GM23338 (cell line): ENCODE results near the gene GJB5. TPM values are rescaled to one million over a fixed set of nuclear protein-coding genes. Genes with fewer than 3 reads are reported as not detected.

Source experiments
- ATAC-seq: fragments of 200-7000 bp; cut with Tn5 transposase; 3 replicates; pipeline ENCODE4 v1.9.1; 2020
- DNase-seq: peaks from one replicate; pipeline ENCODE4 v3.0.0-alpha.2; 2015; ENCODE audit warnings: low spot score
- H2AFZ ChIP-seq: fragments of 200-600 bp; sonication (generic); 2 replicates; pipeline ENCODE4 v1.8.0; 2016; ENCODE audit warnings: antibody characterized with exemption, mild to moderate bottlenecking, moderate library complexity
- H3F3A ChIP-seq: fragments of 200-600 bp; sonication (generic); replicated peaks from 2 replicates; pipeline ENCODE4 v1.8.0; 2017; ENCODE audit warnings: antibody characterized with exemption, mixed run types, low read depth
- H3K27ac ChIP-seq: fragments of 200-600 bp; sonication (generic); 2 replicates; pipeline ENCODE4 v1.6.1; 2016; ENCODE audit warnings: low read depth
- H3K27me3 ChIP-seq: fragments of 200-600 bp; sonication (generic); 2 replicates; pipeline ENCODE4 v1.8.0; 2016; ENCODE audit warnings: mild to moderate bottlenecking, mixed run types, moderate library complexity; ENCODE audit not compliant: insufficient read depth
- H3K36me3 ChIP-seq: fragments of 200-600 bp; sonication (generic); 2 replicates; pipeline ENCODE4 v1.8.0; 2016; ENCODE audit warnings: mild to moderate bottlenecking; ENCODE audit not compliant: insufficient read depth
- H3K4me1 ChIP-seq: fragments of 200-600 bp; sonication (generic); 2 replicates; pipeline ENCODE4 v1.8.0; 2016; ENCODE audit warnings: mild to moderate bottlenecking, moderate library complexity; ENCODE audit not compliant: insufficient read depth
- H3K4me2 ChIP-seq: fragments of 200-600 bp; sonication (generic); 2 replicates; pipeline ENCODE4 v1.7.1; 2017; ENCODE audit warnings: mixed run types
- H3K4me3 ChIP-seq: fragments of 200-600 bp; sonication (generic); 2 replicates; pipeline ENCODE4 v1.6.1; 2016; ENCODE audit warnings: mixed run types
- H3K79me2 ChIP-seq: fragments of 200-600 bp; sonication (generic); replicated peaks from 2 replicates; pipeline ENCODE4 v1.8.0; 2017; ENCODE audit warnings: mild to moderate bottlenecking; ENCODE audit not compliant: insufficient read depth
- H3K9me2 ChIP-seq: fragments of 200-600 bp; sonication (generic); 2 replicates; pipeline ENCODE4 v1.8.0; 2017; ENCODE audit not compliant: insufficient read depth
- H4K20me1 ChIP-seq: fragments of 200-600 bp; sonication (generic); replicated peaks from 2 replicates; pipeline ENCODE4 v1.8.0; 2017; ENCODE audit warnings: mild to moderate bottlenecking; ENCODE audit not compliant: insufficient read depth
- H3K27ac Mint-ChIP-seq: 2 replicates; pipeline ENCODE4 v1.8.0; 2020; ENCODE audit warnings: inconsistent platforms, mild to moderate bottlenecking, moderate library complexity, mixed read lengths
- H3K27me3 Mint-ChIP-seq: 3 replicates; pipeline ENCODE4 v1.8.0; 2022; ENCODE audit warnings: low read depth, mild to moderate bottlenecking, moderate library complexity, mixed read lengths, inconsistent platforms; ENCODE audit not compliant: insufficient read depth, poor library complexity
- H3K36me3 Mint-ChIP-seq: 3 replicates; pipeline ENCODE4 v1.8.0; 2021; ENCODE audit warnings: low read depth, mild to moderate bottlenecking, inconsistent platforms, moderate library complexity, mixed read lengths
- H3K4me1 Mint-ChIP-seq: 3 replicates; pipeline ENCODE4 v1.8.0; 2020; ENCODE audit warnings: mild to moderate bottlenecking, inconsistent platforms, mixed read lengths
- H3K4me3 Mint-ChIP-seq: 3 replicates; pipeline ENCODE4 v1.8.0; 2021; ENCODE audit warnings: moderate library complexity, mild to moderate bottlenecking, inconsistent platforms, mixed read lengths
- H3K9me3 Mint-ChIP-seq: 3 replicates; pipeline ENCODE4 v1.8.0; 2020; ENCODE audit warnings: moderate library complexity, mild to moderate bottlenecking, inconsistent platforms, mixed read lengths
- ETS1 ChIP-seq: IDR thresholded peaks from 2 replicates; pipeline ENCODE4 v1.6.1; 2016; ENCODE audit warnings: antibody characterized with exemption
- EZH2 ChIP-seq: fragments of 200-600 bp; sonication (generic); IDR thresholded peaks from one replicate; pipeline ENCODE4 v1.8.0; 2017; ENCODE audit warnings: antibody characterized with exemption, mild to moderate bottlenecking, low read depth; ENCODE audit not compliant: unreplicated experiment
- EZH2phosphoT487 ChIP-seq: fragments of 200-600 bp; sonication (generic); IDR thresholded peaks from one replicate; pipeline ENCODE4 v1.8.1; 2018; ENCODE audit warnings: antibody characterized with exemption; ENCODE audit not compliant: unreplicated experiment
- JUNB ChIP-seq: IDR thresholded peaks from one replicate; pipeline ENCODE4 v1.6.1; 2016; ENCODE audit warnings: antibody characterized with exemption; ENCODE audit not compliant: unreplicated experiment
- NANOG ChIP-seq: IDR thresholded peaks from 2 replicates; pipeline ENCODE4 v1.6.1; 2016; ENCODE audit warnings: antibody characterized with exemption, borderline replicate concordance
- STAT1 ChIP-seq: IDR thresholded peaks from one replicate; pipeline ENCODE4 v1.6.1; 2016; ENCODE audit warnings: antibody characterized with exemption; ENCODE audit not compliant: unreplicated experiment
- ZNF331 ChIP-seq: fragments of 250-450 bp; sonication (Bioruptor Pico); IDR thresholded peaks from 2 replicates; pipeline ENCODE4 v1.5.0; 2020; ENCODE audit warnings: low read depth, mild to moderate bottlenecking, moderate library complexity
- ZNF462 ChIP-seq: fragments of 250-450 bp; sonication (Bioruptor Pico); IDR thresholded peaks from 2 replicates; pipeline ENCODE4 v1.5.0; 2020; ENCODE audit warnings: mild to moderate bottlenecking, moderate library complexity
- polyA plus RNA-seq: library from polyadenylated mRNA; unstranded; fragments of >200 nt; fragmentation: Nextera tagmentation; extraction: Ambion mirVana; gene quantifications from 2 replicates; pipeline ENCODE4 v1.2.1, GENCODE V29; 2016
- total RNA-seq: library from RNA; depleted of rRNA; stranded (reverse); fragments of >200 nt; shearing (Covaris generic); gene quantifications from 2 replicates; pipeline ENCODE4 v1.2.3, GENCODE V29; 2014

The GJB5 gene
- total and polyA plus RNA-seq, 2 experiments from 2014 or later = 1.4 TPM; not detected in 1

- ATAC-seq (no peak), DNase-seq (no peak)
- Histone ChIP-seq H3K79me2 (no peaks in the 10 kb centered on the region), H3F3A (no peaks in the 10 kb centered on the region), H3K4me1 (peaks cover 4% of the 10 kb centered on the region), H3K4me3 (no peak overlapping the region), H4K20me1 (no peaks in the 10 kb centered on the region), H3K27ac (no peak overlapping the region), H3K27me3 (peaks cover 35% of the 10 kb centered on the region), H3K36me3 (no peaks in the 10 kb centered on the region), H3K4me2 (no peak overlapping the region), H3K9me2 (no peaks in the 10 kb centered on the region), H2AFZ (no peak overlapping the region)
- H3K9me3 Mint-ChIP-seq = no peaks in the 10 kb centered on the region
- TF ChIP-seq EZH2 (no peak), NANOG (no peak), STAT1 (no peak), EZH2phosphoT487 (no peak), JUNB (no peak), ZNF331 (CRISPR knock-in tag) (no peak), ETS1 (no peak)
- no peaks in the 10 kb centered on the region for H3K36me3 Mint-ChIP-seq
- peaks cover 20% of the 10 kb centered on the region for H3K27me3 Mint-ChIP-seq
- no peak overlapping the region for H3K4me3 Mint-ChIP-seq
- no peak overlapping the region for H3K27ac Mint-ChIP-seq
- H3K4me1 Mint-ChIP-seq = peaks cover 7% of the 10 kb centered on the region
Measured at GRCh38 chr1:34777519-34778321, 22.9 kb downstream of the GJB5 start.

- Mint-ChIP-seq H3K27me3 (peaks cover 23% of the 10 kb centered on the region), H3K9me3 (no peaks in the 10 kb centered on the region), H3K27ac (no peak overlapping the region), H3K36me3 (no peaks in the 10 kb centered on the region), H3K4me1 (peaks cover 7% of the 10 kb centered on the region), H3K4me3 (no peak overlapping the region)
- H3K9me2 ChIP-seq = no peaks in the 10 kb centered on the region
- ATAC-seq (no peak), DNase-seq (no peak)
- H3K27me3 ChIP-seq = peaks cover 37% of the 10 kb centered on the region
- H3K4me1 ChIP-seq = peaks cover 4% of the 10 kb centered on the region
- no peak overlapping the region for H3K27ac ChIP-seq
- no peaks in the 10 kb centered on the region for H4K20me1 ChIP-seq
- H3K4me3 ChIP-seq = no peak overlapping the region
- H3K4me2 ChIP-seq = no peak overlapping the region
- H3F3A ChIP-seq = no peaks in the 10 kb centered on the region
- no peak for TF ChIP-seq ZNF331 (CRISPR knock-in tag)
- H2AFZ ChIP-seq = no peak overlapping the region
- no peaks in the 10 kb centered on the region for H3K36me3 ChIP-seq
- no peaks in the 10 kb centered on the region for H3K79me2 ChIP-seq
Measured at GRCh38 chr1:34778381-34778780, 23.5 kb downstream of the GJB5 start.

GRCh38 chr1:34779005-34779404 lies 24.2 kb downstream of the GJB5 start:
- H3K4me3 Mint-ChIP-seq = no peak overlapping the region
- H3K9me2 ChIP-seq = no peaks in the 10 kb centered on the region
- H3K9me3 Mint-ChIP-seq = no peaks in the 10 kb centered on the region
- no peak overlapping the region for H3K27ac Mint-ChIP-seq
- no peak overlapping the region for H3K4me2 ChIP-seq
- ATAC-seq (no peak), DNase-seq (no peak)
- H2AFZ ChIP-seq = no peak overlapping the region
- H3K4me3 ChIP-seq = no peak overlapping the region
- H3K27ac ChIP-seq = no peak overlapping the region
- H3K4me1 ChIP-seq = peaks cover 4% of the 10 kb centered on the region
- H3K27me3 ChIP-seq = peaks cover 37% of the 10 kb centered on the region
- H3K36me3 ChIP-seq = no peaks in the 10 kb centered on the region
- no peaks in the 10 kb centered on the region for H3F3A ChIP-seq
- no peaks in the 10 kb centered on the region for H3K36me3 Mint-ChIP-seq
- no peaks in the 10 kb centered on the region for H4K20me1 ChIP-seq
- peaks cover 24% of the 10 kb centered on the region for H3K27me3 Mint-ChIP-seq
- TF ChIP-seq ZNF462 (CRISPR knock-in tag) (no peak), JUNB (no peak)
- peaks cover 7% of the 10 kb centered on the region for H3K4me1 Mint-ChIP-seq
- H3K79me2 ChIP-seq = no peaks in the 10 kb centered on the region
